Measurements from ENCODE around the gene KCNH1.

Gene KCNH1

GRCh38 chr1:210723646-210724045 is 410.3 kb downstream of the KCNH1 start:
- DNase-seq (ENCODE audit: low read depth), result no peak
- H3K4me3 ChIP-seq (ENCODE audit: low read length), result no peak overlapping the region
- TF ChIP-seq, protein P1, sequence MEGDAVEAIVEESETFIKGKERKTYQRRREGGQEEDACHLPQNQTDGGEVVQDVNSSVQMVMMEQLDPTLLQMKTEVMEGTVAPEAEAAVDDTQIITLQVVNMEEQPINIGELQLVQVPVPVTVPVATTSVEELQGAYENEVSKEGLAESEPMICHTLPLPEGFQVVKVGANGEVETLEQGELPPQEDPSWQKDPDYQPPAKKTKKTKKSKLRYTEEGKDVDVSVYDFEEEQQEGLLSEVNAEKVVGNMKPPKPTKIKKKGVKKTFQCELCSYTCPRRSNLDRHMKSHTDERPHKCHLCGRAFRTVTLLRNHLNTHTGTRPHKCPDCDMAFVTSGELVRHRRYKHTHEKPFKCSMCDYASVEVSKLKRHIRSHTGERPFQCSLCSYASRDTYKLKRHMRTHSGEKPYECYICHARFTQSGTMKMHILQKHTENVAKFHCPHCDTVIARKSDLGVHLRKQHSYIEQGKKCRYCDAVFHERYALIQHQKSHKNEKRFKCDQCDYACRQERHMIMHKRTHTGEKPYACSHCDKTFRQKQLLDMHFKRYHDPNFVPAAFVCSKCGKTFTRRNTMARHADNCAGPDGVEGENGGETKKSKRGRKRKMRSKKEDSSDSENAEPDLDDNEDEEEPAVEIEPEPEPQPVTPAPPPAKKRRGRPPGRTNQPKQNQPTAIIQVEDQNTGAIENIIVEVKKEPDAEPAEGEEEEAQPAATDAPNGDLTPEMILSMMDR (IDR thresholded peaks at IDR 0.05; ENCODE audit: insufficient read depth, low read depth, low read length, missing control alignments), result no peak

DNA sequence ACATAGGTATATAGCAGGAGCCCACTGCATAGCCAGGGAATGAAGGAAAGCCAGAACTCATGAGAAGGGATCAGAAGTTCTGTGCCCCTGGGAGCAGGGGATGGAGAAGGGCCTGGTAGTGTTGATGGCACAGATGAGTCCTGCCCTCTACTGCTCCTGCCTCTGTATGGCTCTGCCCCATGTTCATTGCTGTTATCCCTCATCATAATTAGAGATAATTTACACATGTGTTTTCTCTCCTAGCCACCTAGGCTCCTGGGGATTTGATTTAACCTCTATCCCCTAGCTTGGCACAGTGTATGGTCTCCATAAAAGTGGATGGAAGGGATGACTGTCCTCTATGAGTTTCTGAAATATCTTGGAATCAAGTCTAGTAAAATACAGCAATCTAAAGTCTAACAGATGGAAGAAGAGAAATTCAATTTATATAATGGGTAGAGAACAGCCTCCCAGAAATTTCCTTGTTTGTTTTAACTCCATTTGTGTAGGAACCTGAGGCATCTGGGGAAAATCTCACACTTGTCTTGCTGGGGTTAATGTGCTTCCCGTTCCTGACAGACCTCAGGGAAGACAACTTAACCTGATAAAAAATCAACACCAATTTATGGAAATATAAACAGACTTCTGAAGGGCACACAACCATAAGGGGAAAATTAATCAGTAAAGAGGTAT is 411.4 kb downstream of the KCNH1 start:
- TF ChIP-seq, protein P1 (IDR thresholded peaks at IDR 0.05; ENCODE audit: insufficient read depth, low read depth, low read length, missing control alignments), result no peak
- no peak overlapping the region for H3K4me3 ChIP-seq (ENCODE audit: low read length)
- no peak for DNase-seq (ENCODE audit: low read depth)

- no peak overlapping the region for H3K4me3 ChIP-seq (ENCODE audit: low read length)
Measured at GRCh38 chr1:210715072-210715471, 418.9 kb downstream of the KCNH1 start.

GRCh38 chr1:210711825-210712612 is 421.9 kb downstream of the KCNH1 start:
- no peak overlapping the region for H3K4me3 ChIP-seq (ENCODE audit: low read length)
- TF ChIP-seq, protein P1 (IDR thresholded peaks at IDR 0.05; ENCODE audit: insufficient read depth, low read depth, low read length, missing control alignments), result no peak
- no peak for DNase-seq (ENCODE audit: low read depth)

More at GRCh38 chr1:210715072-210715471, 418.9 kb downstream of the KCNH1 start:
- TF ChIP-seq, protein P1 (IDR thresholded peaks at IDR 0.05; ENCODE audit: insufficient read depth, low read depth, low read length, missing control alignments), result no peak
- DNase-seq (ENCODE audit: low read depth), result peak; percentile 5

- no peak overlapping the region for H3K4me3 ChIP-seq (ENCODE audit: low read length)
- DNase-seq (ENCODE audit: low read depth), result peak; percentile 43
- TF ChIP-seq, protein P1 (IDR thresholded peaks at IDR 0.05; ENCODE audit: insufficient read depth, low read depth, low read length, missing control alignments), result no peak
Measured at GRCh38 chr1:210709701-210710100, 424.2 kb downstream of the KCNH1 start.

- no peak overlapping the region for H3K4me3 ChIP-seq (ENCODE audit: low read length)
- no peak for DNase-seq (ENCODE audit: low read depth)
- TF ChIP-seq, protein P1 (IDR thresholded peaks at IDR 0.05; ENCODE audit: insufficient read depth, low read depth, low read length, missing control alignments), result no peak
Measured at GRCh38 chr1:210707300-210708240, 426.4 kb downstream of the KCNH1 start.

Data from epithelial cell of esophagus (primary cell).